BE2C (cell line): Measurements from ENCODE around the gene MDFIC.

Experiments used
- DNase-seq: peaks from one replicate; pipeline ENCODE4 v3.0.0-alpha.2; 2020
- H3K27me3 ChIP-seq: fragments of 250-450 bp; sonication (Bioruptor Pico); 2 replicates; pipeline ENCODE4 v1.5.1; 2020; ENCODE audit warnings: mild to moderate bottlenecking
- H3K36me3 ChIP-seq: fragments of 250-450 bp; sonication (Bioruptor Pico); 2 replicates; pipeline ENCODE4 v1.5.1; 2020; ENCODE audit warnings: mild to moderate bottlenecking
- H3K4me1 ChIP-seq: fragments of 250-450 bp; sonication (Bioruptor Pico); 2 replicates; pipeline ENCODE4 v1.5.1; 2020
- H3K4me3 ChIP-seq: 2 replicates; pipeline ENCODE4 v1.5.1; 2011; ENCODE audit warnings: low read depth, low read length
- H3K9me3 ChIP-seq: fragments of 250-450 bp; sonication (Bioruptor Pico); 2 replicates; pipeline ENCODE4 v1.5.1; 2020
- TF ChIP-seq, protein P1 (sequence below): IDR thresholded peaks from 2 replicates; pipeline ENCODE4 v1.5.1; 2012; ENCODE audit warnings: mild to moderate bottlenecking, low read depth, low read length

MDFIC gene

DNA sequence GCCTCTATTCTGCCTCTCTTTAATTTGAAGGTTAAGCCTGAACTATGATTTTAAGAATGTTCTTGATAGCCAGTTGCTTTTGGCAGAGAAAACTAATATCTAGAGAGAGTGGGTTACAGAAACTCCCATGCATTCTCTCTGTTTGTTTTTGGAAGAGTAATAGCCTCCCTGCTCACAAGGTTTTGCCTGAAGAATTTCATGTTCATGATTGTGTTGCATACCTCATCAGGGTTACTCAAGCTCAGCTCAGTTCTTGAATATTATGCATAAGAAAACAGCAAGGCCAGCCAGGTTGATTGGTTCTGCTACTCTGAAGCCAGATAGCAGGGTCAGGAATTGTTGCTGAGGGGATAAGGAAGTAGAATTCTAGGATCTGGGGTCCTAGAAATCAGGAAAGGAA lies 137.4 kb downstream of the MDFIC start:
- no peaks in the 10 kb centered on the region for H3K4me1 ChIP-seq
- no peak overlapping the region for H3K4me3 ChIP-seq
- TF ChIP-seq, protein P1, sequence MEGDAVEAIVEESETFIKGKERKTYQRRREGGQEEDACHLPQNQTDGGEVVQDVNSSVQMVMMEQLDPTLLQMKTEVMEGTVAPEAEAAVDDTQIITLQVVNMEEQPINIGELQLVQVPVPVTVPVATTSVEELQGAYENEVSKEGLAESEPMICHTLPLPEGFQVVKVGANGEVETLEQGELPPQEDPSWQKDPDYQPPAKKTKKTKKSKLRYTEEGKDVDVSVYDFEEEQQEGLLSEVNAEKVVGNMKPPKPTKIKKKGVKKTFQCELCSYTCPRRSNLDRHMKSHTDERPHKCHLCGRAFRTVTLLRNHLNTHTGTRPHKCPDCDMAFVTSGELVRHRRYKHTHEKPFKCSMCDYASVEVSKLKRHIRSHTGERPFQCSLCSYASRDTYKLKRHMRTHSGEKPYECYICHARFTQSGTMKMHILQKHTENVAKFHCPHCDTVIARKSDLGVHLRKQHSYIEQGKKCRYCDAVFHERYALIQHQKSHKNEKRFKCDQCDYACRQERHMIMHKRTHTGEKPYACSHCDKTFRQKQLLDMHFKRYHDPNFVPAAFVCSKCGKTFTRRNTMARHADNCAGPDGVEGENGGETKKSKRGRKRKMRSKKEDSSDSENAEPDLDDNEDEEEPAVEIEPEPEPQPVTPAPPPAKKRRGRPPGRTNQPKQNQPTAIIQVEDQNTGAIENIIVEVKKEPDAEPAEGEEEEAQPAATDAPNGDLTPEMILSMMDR = no peak
- H3K9me3 ChIP-seq = no peaks in the 10 kb centered on the region
- DNase-seq = no peak
- no peaks in the 10 kb centered on the region for H3K36me3 ChIP-seq
- H3K27me3 ChIP-seq = no peaks in the 10 kb centered on the region

DNA sequence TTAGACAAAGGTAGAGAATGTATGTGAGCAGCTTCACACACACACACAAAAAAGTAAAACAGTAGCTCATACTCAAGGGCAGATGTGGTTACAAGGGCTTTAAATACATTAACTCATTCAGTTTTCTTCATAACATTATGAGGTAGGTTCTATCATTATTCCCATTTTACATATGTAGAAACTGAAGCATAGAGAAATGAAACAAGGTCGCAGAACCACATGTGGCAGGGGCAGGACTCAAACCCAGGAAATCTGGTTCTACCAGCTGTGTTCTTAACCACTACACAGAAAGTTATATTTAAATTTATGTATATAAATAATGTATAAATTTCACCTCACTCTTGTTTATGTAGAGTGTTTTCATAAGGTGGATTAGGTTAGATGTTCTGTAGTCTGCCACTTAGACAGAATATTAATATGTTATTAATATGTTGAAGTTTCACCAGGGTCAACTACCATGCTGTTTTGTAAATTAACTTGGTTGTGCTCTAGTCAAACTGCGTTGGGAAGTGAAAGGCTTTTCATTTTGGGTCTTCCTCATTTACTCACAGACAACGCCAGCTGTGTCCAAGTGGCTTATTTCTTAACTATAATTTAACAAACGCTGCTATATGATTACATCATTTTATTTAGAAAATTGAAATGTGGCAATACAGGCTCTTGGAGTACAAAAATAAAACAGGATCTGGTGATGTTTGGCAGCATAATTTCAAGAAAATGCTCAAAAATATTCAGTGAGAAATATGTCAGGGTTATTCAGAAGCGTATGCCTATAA lies 138.4 kb downstream of the MDFIC start:
- H3K4me3 ChIP-seq = no peak overlapping the region
- no peak for DNase-seq
- no peaks in the 10 kb centered on the region for H3K4me1 ChIP-seq
- no peaks in the 10 kb centered on the region for H3K27me3 ChIP-seq
- H3K9me3 ChIP-seq = no peaks in the 10 kb centered on the region
- TF ChIP-seq, protein P1 = no peak
- no peaks in the 10 kb centered on the region for H3K36me3 ChIP-seq

DNA sequence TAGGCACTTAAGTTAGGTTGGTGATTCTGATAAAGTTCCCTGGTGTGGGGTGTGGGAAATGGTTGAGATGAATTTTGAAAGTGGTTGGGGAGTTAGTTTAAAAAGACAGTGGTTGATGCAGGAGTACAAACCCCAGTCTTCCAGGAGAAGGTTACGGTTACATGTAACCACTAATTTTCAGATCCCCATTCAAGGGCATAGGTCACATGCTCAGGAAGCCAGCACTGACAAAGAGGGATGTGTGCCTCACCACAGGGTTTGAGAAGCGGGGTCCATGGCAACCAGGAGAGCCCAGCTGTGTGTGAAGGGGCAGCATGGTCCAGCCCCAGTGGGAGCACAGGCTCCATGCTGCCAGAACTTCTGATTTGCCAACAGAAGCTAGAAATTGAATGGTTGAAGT lies 144.2 kb downstream of the MDFIC start:
- Histone ChIP-seq H3K4me1 (no peaks in the 10 kb centered on the region), H3K9me3 (0 out of 2 replicates have a peak, but pooled peaks cover 2% of the 10 kb centered on the region), H3K27me3 (no peaks in the 10 kb centered on the region), H3K36me3 (no peaks in the 10 kb centered on the region), H3K4me3 (no peak overlapping the region)
- TF ChIP-seq, protein P1 = no peak
- no peak for DNase-seq

DNA sequence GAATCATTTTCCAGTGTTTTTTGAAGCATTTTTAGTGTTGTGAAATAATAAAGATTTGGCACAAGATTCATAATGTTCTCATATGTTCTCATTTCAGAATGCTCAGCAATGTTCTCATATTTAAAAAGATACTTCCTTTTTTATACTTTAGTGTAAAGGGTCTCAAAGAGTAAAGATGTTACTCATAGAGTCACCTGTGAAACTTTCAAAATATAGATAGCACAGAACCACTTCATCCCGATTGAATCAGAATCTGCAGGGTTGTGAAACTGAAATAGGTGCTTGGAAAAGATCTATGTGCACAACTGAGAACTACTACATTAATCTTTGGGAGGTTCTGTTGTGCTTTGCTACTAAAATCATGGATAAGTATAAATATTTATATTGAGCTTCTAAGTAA lies 144.7 kb downstream of the MDFIC start:
- DNase-seq = no peak
- TF ChIP-seq, protein P1 = no peak

DNA sequence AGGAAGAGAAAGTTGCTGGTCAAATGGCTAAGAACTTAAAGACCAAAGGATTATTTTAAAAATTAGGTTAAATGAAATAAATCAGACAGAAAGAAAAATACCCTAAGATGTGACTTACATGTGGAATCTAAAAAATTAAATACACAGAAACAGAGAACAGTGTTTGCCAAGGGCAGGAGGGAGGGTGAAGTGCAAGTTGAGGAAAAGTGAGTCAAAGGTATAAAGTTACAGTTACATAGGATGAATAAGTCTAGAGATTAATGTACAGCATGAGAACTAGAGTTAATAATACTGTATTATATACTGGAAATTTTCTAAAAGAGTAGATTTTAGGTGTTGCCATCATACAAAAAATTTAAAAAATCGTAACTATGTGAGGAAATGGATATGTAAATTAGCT lies 146.3 kb downstream of the MDFIC start:
- Histone ChIP-seq H3K36me3 (no peaks in the 10 kb centered on the region), H3K4me1 (no peaks in the 10 kb centered on the region), H3K9me3 (0 out of 2 replicates have a peak, but pooled peaks cover 2% of the 10 kb centered on the region), H3K27me3 (no peaks in the 10 kb centered on the region), H3K4me3 (no peak overlapping the region)
- TF ChIP-seq, protein P1 = no peak
- no peak for DNase-seq

More for the DNA sequence above, 144.7 kb downstream of the MDFIC start:
- Histone ChIP-seq H3K4me3 (no peak overlapping the region), H3K27me3 (no peaks in the 10 kb centered on the region), H3K9me3 (0 out of 2 replicates have a peak, but pooled peaks cover 2% of the 10 kb centered on the region), H3K36me3 (no peaks in the 10 kb centered on the region), H3K4me1 (no peaks in the 10 kb centered on the region)
